HEK293 (cell line): Measurements from ENCODE around the gene MRPL45.

Experiments
- CTCF ChIA-PET: fragments of 350-600 bp; formaldehyde crosslinking; extraction: SDS; loops from one replicate; lab custom pipeline; 2021; ENCODE audit warnings: antibody characterized with exemption; lab: Yijun Ruan, JAX
- POLR2A ChIA-PET: fragments of 300-600 bp; formaldehyde crosslinking; extraction: SDS; loops from one replicate; lab custom pipeline; 2020; ENCODE audit warnings: antibody characterized with exemption, inconsistent platforms; lab: Yijun Ruan, JAX
- H3K27ac ChIP-seq: fragments of 200-500 bp; sonication (Bioruptor generic); 2 replicates; pipeline ENCODE4 v1.5.1; 2014; ENCODE audit warnings: low read depth, low read length, control low read depth, inconsistent platforms; ENCODE audit errors: extremely low read depth
- H3K36me3 ChIP-seq, 2 experiments: fragments of 200-500 bp in 1 of 2; sonication (Bioruptor generic) in 1 of 2; 1 replicate in 1 of 2; 2 replicates in 1 of 2; pipeline ENCODE4 v1.5.1; 2014 to 2017; ENCODE audit warnings: inconsistent platforms in 2 of 2, low read length in 2 of 2; ENCODE audit not compliant: control insufficient read depth in 2 of 2, insufficient read depth in 1 of 2
- H3K4me1 ChIP-seq: fragments of 200-500 bp; sonication (Bioruptor generic); 2 replicates; pipeline ENCODE4 v1.5.1; 2014; ENCODE audit warnings: mild to moderate bottlenecking, low read length, inconsistent platforms; ENCODE audit not compliant: control insufficient read depth, insufficient read depth
- H3K4me3 ChIP-seq: 2 replicates; pipeline ENCODE4 v1.5.1; 2011; ENCODE audit warnings: low read depth, mild to moderate bottlenecking, control low read depth, low read length, moderate library complexity
- H3K9me3 ChIP-seq: fragments of 200-500 bp; sonication (Bioruptor generic); 2 replicates; pipeline ENCODE4 v1.5.1; 2014; ENCODE audit warnings: low read depth, low read length, inconsistent platforms; ENCODE audit not compliant: control insufficient read depth, insufficient read depth
- GLI4 ChIP-seq: fragments of 450-650 bp; formaldehyde crosslinking; IDR thresholded peaks from 2 replicates; pipeline ENCODE4 v1.5.1; 2016; ENCODE audit warnings: missing biosample characterization, missing genetic modification characterization
- GLIS1 ChIP-seq: fragments of 450-650 bp; formaldehyde crosslinking; IDR thresholded peaks from 2 replicates; pipeline ENCODE4 v1.5.1; 2016; ENCODE audit warnings: missing biosample characterization, missing genetic modification characterization
- ZBTB21 ChIP-seq: fragments of 450-650 bp; formaldehyde crosslinking; IDR thresholded peaks from 2 replicates; pipeline ENCODE4 v1.5.1; 2017; ENCODE audit warnings: missing biosample characterization, missing genetic modification characterization
- ZBTB48 ChIP-seq: fragments of 450-650 bp; formaldehyde crosslinking; IDR thresholded peaks from 2 replicates; pipeline ENCODE4 v1.5.1; 2016; ENCODE audit warnings: missing biosample characterization, missing genetic modification characterization
- ZIC2 ChIP-seq: fragments of 450-650 bp; formaldehyde crosslinking; IDR thresholded peaks from 2 replicates; pipeline ENCODE4 v1.5.1; 2016; ENCODE audit warnings: missing biosample characterization, missing genetic modification characterization
- ZNF121 ChIP-seq: fragments of 450-650 bp; formaldehyde crosslinking; IDR thresholded peaks from 2 replicates; pipeline ENCODE4 v1.5.1; 2016; ENCODE audit warnings: missing biosample characterization, missing genetic modification characterization
- ZNF140 ChIP-seq: fragments of 450-650 bp; formaldehyde crosslinking; IDR thresholded peaks from 2 replicates; pipeline ENCODE4 v1.5.1; 2016; ENCODE audit warnings: missing biosample characterization, missing genetic modification characterization
- ZNF169 ChIP-seq: fragments of 450-650 bp; formaldehyde crosslinking; IDR thresholded peaks from 2 replicates; pipeline ENCODE4 v1.5.1; 2016; ENCODE audit warnings: missing biosample characterization, missing genetic modification characterization
- ZNF274 ChIP-seq, 2 experiments: fragments of 200-500 bp in 1 of 2; fragments of 450-650 bp in 1 of 2; sonication (Bioruptor generic) in 1 of 2; formaldehyde crosslinking in 1 of 2; IDR thresholded peaks; 2 replicates each; pipeline versions ENCODE4 v1.5.1 to v1.6.1; 2014 to 2016; ENCODE audit warnings: borderline replicate concordance in 1 of 2, inconsistent platforms in 1 of 2, low read length in 1 of 2, missing biosample characterization in 1 of 2, missing genetic modification characterization in 1 of 2
- ZNF324 ChIP-seq: fragments of 450-650 bp; formaldehyde crosslinking; IDR thresholded peaks from 2 replicates; pipeline ENCODE4 v1.5.1; 2016; ENCODE audit warnings: missing biosample characterization, missing genetic modification characterization
- ZNF664 ChIP-seq: fragments of 450-650 bp; formaldehyde crosslinking; IDR thresholded peaks from 2 replicates; pipeline ENCODE4 v1.5.1; 2016; ENCODE audit warnings: missing biosample characterization, missing genetic modification characterization
- TF ChIP-seq, protein P1 (sequence below): fragments of 450-650 bp; formaldehyde crosslinking; IDR thresholded peaks from 2 replicates; pipeline ENCODE4 v1.5.1; 2017; ENCODE audit warnings: missing biosample characterization, mild to moderate bottlenecking, missing genetic modification characterization, moderate library complexity
- TF ChIP-seq, protein P2 (sequence below): fragments of 450-650 bp; formaldehyde crosslinking; IDR thresholded peaks from 2 replicates; pipeline ENCODE4 v1.5.1; 2016; ENCODE audit warnings: missing biosample characterization, missing genetic modification characterization
- TF ChIP-seq, protein P3 (sequence below): fragments of 450-650 bp; formaldehyde crosslinking; conservative IDR thresholded peaks from 2 replicates; pipeline ENCODE4 v1.5.1; 2016; ENCODE audit warnings: low read depth, missing biosample characterization, missing genetic modification characterization
- TF ChIP-seq, protein P4 (sequence below): fragments of 450-650 bp; formaldehyde crosslinking; IDR thresholded peaks from 2 replicates; pipeline ENCODE4 v1.5.1; 2017; ENCODE audit warnings: missing biosample characterization, missing genetic modification characterization

MRPL45 gene

DNA sequence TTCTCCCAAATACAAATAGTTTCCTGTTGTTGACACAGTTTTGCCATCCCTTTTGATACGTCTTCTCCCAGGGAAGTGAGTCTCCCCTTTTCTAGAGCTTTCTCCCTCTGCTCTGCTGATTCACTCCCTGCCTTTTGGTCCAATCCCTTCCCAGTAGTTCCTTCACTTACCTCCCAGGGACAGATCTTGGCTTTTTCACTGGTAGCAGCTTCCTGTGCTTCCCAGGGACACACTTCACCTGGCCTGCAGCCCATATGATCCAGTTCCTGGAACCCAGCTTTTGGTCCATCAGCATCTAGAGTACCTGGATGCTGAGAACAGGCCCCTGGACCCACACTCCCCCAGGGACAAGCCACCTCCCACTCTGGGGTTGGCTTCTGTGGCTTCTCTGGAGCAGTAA is 31.0 kb downstream of the MRPL45 start:
- 0 out of 2 replicates have a peak, but pooled peaks have one; percentile 19 for TF ChIP-seq GLIS1 (tag by site-specific recombination)
- no peak for TF ChIP-seq ZBTB21 (tag by site-specific recombination)
- POLR2A ChIA-PET = no interaction called here
- Histone ChIP-seq H3K36me3 (peaks cover 8 to 14% of the 10 kb centered on the region in 2 experiments), H3K9me3 (no peaks in the 10 kb centered on the region), H3K4me3 (no peak overlapping the region), H3K4me1 (peaks cover 4% of the 10 kb centered on the region), H3K27ac (no peak overlapping the region)
- CTCF ChIA-PET = interaction anchor here (0.6 to 2.5 kb wide), 7 partner anchors 12 to 256 kb away, joined by 3 to 13 read pairs (median 4); no protein-coding TSS in a partner anchor

DNA sequence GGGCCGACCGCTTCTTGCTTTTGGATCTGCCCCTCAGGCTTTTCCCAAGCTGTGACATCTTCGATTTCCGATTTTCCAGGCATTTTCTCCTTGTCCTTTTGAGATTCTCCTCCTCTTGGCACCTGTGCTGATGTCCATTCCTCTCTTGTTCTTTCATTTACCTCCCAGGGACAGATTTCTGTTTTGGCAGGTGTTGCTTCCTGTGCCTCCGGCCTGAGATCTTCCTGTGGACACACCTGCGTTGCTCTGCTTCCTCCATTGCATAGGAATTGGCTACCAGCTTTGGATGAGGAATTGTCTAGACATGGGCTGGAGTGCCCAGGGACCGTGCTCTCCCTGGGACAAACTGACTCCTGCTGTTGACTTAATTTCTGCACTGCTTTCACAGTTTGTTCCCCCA is 31.7 kb downstream of the MRPL45 start:
- ChIA-PET CTCF (interaction anchor here (0.8 to 2.5 kb wide), 7 partner anchors 9 to 167 kb away, joined by 3 to 13 read pairs (median 4); no protein-coding TSS in a partner anchor), POLR2A (no interaction called here)
- Histone ChIP-seq H3K9me3 (no peaks in the 10 kb centered on the region), H3K36me3 (peaks cover 2 to 7% of the 10 kb centered on the region in 2 experiments; a peak in 2 of 3 replicates), H3K4me3 (no peak overlapping the region), H3K27ac (no peak overlapping the region), H3K4me1 (peaks cover 4% of the 10 kb centered on the region)
- TF ChIP-seq ZBTB48 (tag by site-specific recombination) = 0 out of 2 replicates have a peak, but pooled peaks have one; percentile 8
- TF ChIP-seq, protein P1, sequence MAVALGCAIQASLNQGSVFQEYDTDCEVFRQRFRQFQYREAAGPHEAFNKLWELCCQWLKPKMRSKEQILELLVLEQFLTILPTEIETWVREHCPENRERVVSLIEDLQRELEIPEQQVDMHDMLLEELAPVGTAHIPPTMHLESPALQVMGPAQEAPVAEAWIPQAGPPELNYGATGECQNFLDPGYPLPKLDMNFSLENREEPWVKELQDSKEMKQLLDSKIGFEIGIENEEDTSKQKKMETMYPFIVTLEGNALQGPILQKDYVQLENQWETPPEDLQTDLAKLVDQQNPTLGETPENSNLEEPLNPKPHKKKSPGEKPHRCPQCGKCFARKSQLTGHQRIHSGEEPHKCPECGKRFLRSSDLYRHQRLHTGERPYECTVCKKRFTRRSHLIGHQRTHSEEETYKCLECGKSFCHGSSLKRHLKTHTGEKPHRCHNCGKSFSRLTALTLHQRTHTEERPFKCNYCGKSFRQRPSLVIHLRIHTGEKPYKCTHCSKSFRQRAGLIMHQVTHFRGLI (tag by site-specific recombination) = no peak

DNA sequence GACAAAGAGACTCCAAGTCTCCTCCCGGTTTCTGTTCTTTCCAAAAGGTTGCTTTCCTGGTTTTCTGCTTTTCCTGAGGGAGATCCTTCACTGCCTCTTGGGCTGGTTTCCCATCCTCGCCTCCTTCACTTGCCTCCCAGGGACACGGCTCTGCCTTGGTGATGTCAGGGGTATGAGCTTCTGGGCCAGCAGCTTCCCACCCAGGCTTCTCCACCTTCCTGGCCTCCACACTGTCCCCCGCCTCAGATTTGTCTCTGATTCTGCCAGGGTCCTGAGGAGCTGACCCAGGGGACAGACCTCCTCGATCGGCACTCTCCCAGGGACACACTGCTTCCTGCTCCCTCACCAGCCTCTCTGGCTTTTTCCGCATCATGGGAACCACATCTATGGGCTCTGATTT is 32.3 kb downstream of the MRPL45 start:
- Histone ChIP-seq H3K36me3 (peaks cover 0 to under 1% of the 10 kb centered on the region in 2 experiments; a peak in 1 of 3 replicates), H3K4me3 (no peak overlapping the region), H3K9me3 (no peaks in the 10 kb centered on the region), H3K4me1 (peaks cover 4% of the 10 kb centered on the region), H3K27ac (no peak overlapping the region)
- POLR2A ChIA-PET = no interaction called here
- TF ChIP-seq ZNF324 (tag by site-specific recombination) (no peak), ZNF169 (tag by site-specific recombination) (no peak), ZNF140 (tag by site-specific recombination) (no peak), ZIC2 (tag by site-specific recombination) (no peak), ZNF274 (IDR thresholded peaks at IDR 0.05; ENCODE audit: low read length) (no peak), ZNF274 (tag by site-specific recombination; IDR thresholded peaks at IDR 0.05; ENCODE audit: borderline replicate concordance) (no peak), ZNF121 (no peak), ZNF664 (tag by site-specific recombination) (no peak), GLI4 (tag by site-specific recombination) (no peak)
- TF ChIP-seq, protein P2, sequence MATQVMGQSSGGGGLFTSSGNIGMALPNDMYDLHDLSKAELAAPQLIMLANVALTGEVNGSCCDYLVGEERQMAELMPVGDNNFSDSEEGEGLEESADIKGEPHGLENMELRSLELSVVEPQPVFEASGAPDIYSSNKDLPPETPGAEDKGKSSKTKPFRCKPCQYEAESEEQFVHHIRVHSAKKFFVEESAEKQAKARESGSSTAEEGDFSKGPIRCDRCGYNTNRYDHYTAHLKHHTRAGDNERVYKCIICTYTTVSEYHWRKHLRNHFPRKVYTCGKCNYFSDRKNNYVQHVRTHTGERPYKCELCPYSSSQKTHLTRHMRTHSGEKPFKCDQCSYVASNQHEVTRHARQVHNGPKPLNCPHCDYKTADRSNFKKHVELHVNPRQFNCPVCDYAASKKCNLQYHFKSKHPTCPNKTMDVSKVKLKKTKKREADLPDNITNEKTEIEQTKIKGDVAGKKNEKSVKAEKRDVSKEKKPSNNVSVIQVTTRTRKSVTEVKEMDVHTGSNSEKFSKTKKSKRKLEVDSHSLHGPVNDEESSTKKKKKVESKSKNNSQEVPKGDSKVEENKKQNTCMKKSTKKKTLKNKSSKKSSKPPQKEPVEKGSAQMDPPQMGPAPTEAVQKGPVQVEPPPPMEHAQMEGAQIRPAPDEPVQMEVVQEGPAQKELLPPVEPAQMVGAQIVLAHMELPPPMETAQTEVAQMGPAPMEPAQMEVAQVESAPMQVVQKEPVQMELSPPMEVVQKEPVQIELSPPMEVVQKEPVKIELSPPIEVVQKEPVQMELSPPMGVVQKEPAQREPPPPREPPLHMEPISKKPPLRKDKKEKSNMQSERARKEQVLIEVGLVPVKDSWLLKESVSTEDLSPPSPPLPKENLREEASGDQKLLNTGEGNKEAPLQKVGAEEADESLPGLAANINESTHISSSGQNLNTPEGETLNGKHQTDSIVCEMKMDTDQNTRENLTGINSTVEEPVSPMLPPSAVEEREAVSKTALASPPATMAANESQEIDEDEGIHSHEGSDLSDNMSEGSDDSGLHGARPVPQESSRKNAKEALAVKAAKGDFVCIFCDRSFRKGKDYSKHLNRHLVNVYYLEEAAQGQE (tag by site-specific recombination) = no peak
- TF ChIP-seq, protein P3, sequence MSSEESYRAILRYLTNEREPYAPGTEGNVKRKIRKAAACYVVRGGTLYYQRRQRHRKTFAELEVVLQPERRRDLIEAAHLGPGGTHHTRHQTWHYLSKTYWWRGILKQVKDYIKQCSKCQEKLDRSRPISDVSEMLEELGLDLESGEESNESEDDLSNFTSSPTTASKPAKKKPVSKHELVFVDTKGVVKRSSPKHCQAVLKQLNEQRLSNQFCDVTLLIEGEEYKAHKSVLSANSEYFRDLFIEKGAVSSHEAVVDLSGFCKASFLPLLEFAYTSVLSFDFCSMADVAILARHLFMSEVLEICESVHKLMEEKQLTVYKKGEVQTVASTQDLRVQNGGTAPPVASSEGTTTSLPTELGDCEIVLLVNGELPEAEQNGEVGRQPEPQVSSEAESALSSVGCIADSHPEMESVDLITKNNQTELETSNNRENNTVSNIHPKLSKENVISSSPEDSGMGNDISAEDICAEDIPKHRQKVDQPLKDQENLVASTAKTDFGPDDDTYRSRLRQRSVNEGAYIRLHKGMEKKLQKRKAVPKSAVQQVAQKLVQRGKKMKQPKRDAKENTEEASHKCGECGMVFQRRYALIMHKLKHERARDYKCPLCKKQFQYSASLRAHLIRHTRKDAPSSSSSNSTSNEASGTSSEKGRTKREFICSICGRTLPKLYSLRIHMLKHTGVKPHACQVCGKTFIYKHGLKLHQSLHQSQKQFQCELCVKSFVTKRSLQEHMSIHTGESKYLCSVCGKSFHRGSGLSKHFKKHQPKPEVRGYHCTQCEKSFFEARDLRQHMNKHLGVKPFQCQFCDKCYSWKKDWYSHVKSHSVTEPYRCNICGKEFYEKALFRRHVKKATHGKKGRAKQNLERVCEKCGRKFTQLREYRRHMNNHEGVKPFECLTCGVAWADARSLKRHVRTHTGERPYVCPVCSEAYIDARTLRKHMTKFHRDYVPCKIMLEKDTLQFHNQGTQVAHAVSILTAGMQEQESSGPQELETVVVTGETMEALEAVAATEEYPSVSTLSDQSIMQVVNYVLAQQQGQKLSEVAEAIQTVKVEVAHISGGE (tag by site-specific recombination) = no peak
- TF ChIP-seq, protein P4, sequence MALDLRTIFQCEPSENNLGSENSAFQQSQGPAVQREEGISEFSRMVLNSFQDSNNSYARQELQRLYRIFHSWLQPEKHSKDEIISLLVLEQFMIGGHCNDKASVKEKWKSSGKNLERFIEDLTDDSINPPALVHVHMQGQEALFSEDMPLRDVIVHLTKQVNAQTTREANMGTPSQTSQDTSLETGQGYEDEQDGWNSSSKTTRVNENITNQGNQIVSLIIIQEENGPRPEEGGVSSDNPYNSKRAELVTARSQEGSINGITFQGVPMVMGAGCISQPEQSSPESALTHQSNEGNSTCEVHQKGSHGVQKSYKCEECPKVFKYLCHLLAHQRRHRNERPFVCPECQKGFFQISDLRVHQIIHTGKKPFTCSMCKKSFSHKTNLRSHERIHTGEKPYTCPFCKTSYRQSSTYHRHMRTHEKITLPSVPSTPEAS (tag by site-specific recombination) = no peak
- CTCF ChIA-PET = interaction anchor here (1.1 to 2.5 kb wide), 4 partner anchors 8 to 85 kb away, joined by 3 to 13 read pairs (median 7); no protein-coding TSS in a partner anchor
